Stimulated activated CD8-positive, alpha-beta memory T cell treated with anti-CD3 and anti-CD28 coated beads, Interleukin-12 subunit alpha, Interleukin-12 subunit beta, amount 100 ng/mL, for 24 hours (primary cell): ENCODE results near the gene SECISBP2L.
"Not testable (repeated sequence)": the region's sequence is repeated elsewhere in the genome, so short reads cannot be mapped to it uniquely, and the experiment has no call there.

ENCODE experiments used
- DNase-seq: peaks from one replicate; pipeline ENCODE4 v3.0.0-alpha.2; 2020; ENCODE audit errors: extremely low read depth

SECISBP2L gene

GRCh38 chr15:48992545-48992944 lies 53.7 kb downstream of the SECISBP2L start:
- DNase-seq = no peak

- DNase-seq = no peak
These were observed 54.1 kb downstream of the SECISBP2L start for GRCh38 chr15:48992096-48992495.

- DNase-seq = no peak
These were observed 57.1 kb downstream of the SECISBP2L start for GRCh38 chr15:48989170-48989569.

GRCh38 chr15:48987142-48987541 lies 59.1 kb downstream of the SECISBP2L start:
- no peak for DNase-seq

GRCh38 chr15:48986240-48986639 lies 60.0 kb downstream of the SECISBP2L start:
- DNase-seq = no peak

GRCh38 chr15:48985516-48985915 lies 60.7 kb downstream of the SECISBP2L start:
- no peak for DNase-seq

GRCh38 chr15:48984811-48985352 lies 61.4 kb downstream of the SECISBP2L start:
- DNase-seq = no peak

- DNase-seq = no peak
These were observed 62.1 kb downstream of the SECISBP2L start for GRCh38 chr15:48984021-48984710.

- no peak for DNase-seq
These were observed 62.9 kb downstream of the SECISBP2L start for GRCh38 chr15:48983300-48983699.

- no peak for DNase-seq
These were observed 64.3 kb downstream of the SECISBP2L start for GRCh38 chr15:48981941-48982340.

GRCh38 chr15:48978638-48979037 lies 67.6 kb downstream of the SECISBP2L start:
- DNase-seq = no peak

- DNase-seq = no peak
These were observed 69.7 kb downstream of the SECISBP2L start for GRCh38 chr15:48976444-48977088.

GRCh38 chr15:48975472-48976419 lies 70.5 kb downstream of the SECISBP2L start:
- peak; percentile 57 for DNase-seq

GRCh38 chr15:48974882-48975281 lies 71.4 kb downstream of the SECISBP2L start:
- DNase-seq = no peak

- DNase-seq = no peak
These were observed 73.3 kb downstream of the SECISBP2L start for GRCh38 chr15:48972750-48973503.

- DNase-seq = not testable (repeated sequence)
These were observed 75.3 kb downstream of the SECISBP2L start for GRCh38 chr15:48970926-48971325.

- DNase-seq = no peak
These were observed 78.2 kb downstream of the SECISBP2L start for GRCh38 chr15:48968066-48968465.

GRCh38 chr15:48967336-48967735 lies 78.9 kb downstream of the SECISBP2L start:
- no peak for DNase-seq

GRCh38 chr15:48966595-48967301 lies 79.5 kb downstream of the SECISBP2L start:
- no peak for DNase-seq

- DNase-seq = no peak
These were observed 80.3 kb downstream of the SECISBP2L start for GRCh38 chr15:48965972-48966371.

- no peak for DNase-seq
These were observed 81.3 kb downstream of the SECISBP2L start for GRCh38 chr15:48964898-48965297.
